NCI-H1930 (cell line): ENCODE data around the gene MAG.

Experiments used
- DNase-seq, 2 experiments: peaks; one replicate each; lab custom pipeline; 2025; lab: John Stamatoyannopoulos, UW

MAG gene

DNA sequence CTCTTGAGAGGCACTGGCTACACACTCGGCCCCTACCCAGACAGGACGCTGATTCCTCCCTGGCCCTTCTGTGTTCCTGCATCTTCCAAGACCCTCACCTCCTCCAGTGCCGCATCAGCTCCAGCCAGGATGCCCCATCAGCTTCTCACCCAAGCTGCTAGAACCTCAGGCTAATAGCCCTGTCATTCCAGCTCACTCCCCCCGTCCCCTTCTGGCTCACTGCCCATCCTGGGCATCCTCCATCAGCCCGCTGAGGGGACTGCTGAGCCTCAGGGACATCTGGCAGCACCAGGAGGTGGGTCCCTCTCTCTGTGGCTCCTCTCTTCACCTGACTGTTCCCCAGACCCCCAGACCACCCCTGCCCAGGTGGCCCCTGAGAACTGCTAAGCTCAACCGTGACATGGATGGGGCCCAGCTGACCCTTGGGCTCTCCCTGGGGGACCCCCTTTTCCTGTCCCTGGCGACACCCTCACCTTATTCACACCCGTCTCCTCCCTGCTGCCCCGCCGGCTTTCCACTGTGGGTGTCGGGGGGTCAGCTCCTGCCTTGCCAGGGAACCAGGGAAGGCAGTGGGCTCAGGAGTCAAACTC is 71.1 kb downstream of the MAG start:
- DNase-seq: no peak
